Activated CD8-positive, alpha-beta memory T cell treated with anti-CD3 and anti-CD28 coated beads for 1 hour (primary cell): ENCODE measurements around the gene ZBTB20.

Source experiments
- DNase-seq, 2 donors: peaks; one replicate each; pipeline ENCODE4 v3.0.0-alpha.2; 2020; ENCODE audit warnings: low read depth in 1 of 2; ENCODE audit errors: extremely low read depth in 1 of 2

The ZBTB20 gene

DNA sequence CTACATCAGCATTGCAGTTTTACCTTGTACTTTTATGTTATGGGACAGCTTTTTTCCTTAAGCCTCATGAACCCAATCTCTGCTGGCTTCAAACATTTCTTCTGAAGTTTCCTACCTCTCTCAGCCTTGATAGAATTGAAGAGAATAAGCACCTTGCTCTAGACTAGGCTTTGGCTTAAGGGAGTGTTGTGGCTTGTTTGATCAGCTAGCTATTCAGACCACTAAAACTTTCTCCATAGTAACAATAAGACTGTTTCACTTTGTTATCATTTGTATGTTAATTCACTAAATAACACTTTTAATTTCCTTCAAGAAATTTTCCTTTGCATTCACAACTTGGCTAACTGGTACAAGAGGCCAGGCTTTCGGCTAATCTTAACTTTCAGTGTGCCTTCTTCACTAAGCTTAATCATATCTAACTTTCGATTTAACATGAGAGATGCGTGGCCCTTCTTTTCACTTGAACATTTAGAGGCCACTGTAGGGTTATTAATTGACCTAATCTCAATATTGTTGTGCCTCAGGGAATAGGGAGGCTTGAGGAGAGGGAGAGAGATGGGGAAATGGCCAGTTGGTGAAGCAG is 861.3 kb downstream of the ZBTB20 start:
- DNase-seq, result no peak

DNA sequence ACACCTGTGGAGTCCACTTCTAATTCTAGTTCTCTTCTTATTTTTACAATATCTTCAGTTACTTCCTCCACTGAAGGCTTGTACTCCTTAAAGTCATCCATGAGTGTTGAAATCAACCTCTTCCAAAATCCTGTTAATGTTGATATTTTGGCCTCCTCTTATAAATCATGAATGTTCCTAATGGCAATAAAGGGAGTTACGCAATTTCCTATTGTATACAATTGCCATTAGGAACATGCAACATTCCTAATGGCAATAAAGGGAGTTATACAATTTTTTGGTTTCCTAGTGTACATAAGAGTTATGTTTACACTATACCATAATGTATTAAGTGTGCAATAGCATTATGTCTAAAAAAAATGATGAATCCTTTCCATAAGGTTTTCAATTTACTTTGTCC is 862.4 kb downstream of the ZBTB20 start:
- DNase-seq, result no peak
